HG03097 (cell line): ENCODE data around the gene TEX14.

Source experiments
- ATAC-seq: cut with Tn5 transposase; IDR thresholded peaks from one replicate; pipeline ENCODE4 v1.9.1; 2021; ENCODE audit not compliant: unreplicated experiment, low FRiP score

Gene TEX14, protein sequence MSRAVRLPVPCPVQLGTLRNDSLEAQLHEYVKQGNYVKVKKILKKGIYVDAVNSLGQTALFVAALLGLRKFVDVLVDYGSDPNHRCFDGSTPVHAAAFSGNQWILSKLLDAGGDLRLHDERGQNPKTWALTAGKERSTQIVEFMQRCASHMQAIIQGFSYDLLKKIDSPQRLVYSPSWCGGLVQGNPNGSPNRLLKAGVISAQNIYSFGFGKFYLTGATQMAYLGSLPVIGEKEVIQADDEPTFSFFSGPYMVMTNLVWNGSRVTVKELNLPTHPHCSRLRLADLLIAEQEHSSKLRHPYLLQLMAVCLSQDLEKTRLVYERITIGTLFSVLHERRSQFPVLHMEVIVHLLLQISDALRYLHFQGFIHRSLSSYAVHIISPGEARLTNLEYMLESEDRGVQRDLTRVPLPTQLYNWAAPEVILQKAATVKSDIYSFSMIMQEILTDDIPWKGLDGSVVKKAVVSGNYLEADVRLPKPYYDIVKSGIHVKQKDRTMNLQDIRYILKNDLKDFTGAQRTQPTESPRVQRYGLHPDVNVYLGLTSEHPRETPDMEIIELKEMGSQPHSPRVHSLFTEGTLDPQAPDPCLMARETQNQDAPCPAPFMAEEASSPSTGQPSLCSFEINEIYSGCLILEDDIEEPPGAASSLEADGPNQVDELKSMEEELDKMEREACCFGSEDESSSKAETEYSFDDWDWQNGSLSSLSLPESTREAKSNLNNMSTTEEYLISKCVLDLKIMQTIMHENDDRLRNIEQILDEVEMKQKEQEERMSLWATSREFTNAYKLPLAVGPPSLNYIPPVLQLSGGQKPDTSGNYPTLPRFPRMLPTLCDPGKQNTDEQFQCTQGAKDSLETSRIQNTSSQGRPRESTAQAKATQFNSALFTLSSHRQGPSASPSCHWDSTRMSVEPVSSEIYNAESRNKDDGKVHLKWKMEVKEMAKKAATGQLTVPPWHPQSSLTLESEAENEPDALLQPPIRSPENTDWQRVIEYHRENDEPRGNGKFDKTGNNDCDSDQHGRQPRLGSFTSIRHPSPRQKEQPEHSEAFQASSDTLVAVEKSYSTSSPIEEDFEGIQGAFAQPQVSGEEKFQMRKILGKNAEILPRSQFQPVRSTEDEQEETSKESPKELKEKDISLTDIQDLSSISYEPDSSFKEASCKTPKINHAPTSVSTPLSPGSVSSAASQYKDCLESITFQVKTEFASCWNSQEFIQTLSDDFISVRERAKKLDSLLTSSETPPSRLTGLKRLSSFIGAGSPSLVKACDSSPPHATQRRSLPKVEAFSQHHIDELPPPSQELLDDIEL (N-terminal part only)

GRCh38 chr17:58691701-58692238 lies at the start of gene TEX14:
TSS of gene TEX14 (minus strand) at chr17:58692045. CDS start at chr17:58652001, 40,044 bp downstream.
- ATAC-seq = no peak

GRCh38 chr17:58741121-58741625 lies 49.3 kb upstream of the TEX14 start:
- ATAC-seq = no peak

- ATAC-seq = no peak
Observed at GRCh38 chr17:58734811-58735210, 43.0 kb upstream of the TEX14 start.

DNA sequence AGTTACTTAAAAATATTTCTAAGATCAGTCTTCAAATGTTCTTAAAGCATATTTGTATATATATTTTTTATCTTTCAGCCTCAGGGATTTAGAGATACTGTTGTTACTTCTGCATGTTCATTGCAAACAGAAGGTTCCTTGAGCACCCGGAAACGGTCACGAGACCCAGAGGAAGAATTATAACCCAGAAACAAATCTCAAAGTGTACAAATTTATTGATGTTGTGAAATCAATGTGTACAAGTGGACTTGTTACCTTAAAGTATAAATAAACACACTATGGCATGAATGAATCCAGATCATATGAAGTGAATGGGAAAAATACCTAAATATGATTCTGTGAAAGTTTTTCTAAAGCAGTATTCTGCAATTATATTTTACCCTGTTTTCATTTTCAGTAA lies 42.2 kb upstream of the TEX14 start:
- no peak for ATAC-seq

DNA sequence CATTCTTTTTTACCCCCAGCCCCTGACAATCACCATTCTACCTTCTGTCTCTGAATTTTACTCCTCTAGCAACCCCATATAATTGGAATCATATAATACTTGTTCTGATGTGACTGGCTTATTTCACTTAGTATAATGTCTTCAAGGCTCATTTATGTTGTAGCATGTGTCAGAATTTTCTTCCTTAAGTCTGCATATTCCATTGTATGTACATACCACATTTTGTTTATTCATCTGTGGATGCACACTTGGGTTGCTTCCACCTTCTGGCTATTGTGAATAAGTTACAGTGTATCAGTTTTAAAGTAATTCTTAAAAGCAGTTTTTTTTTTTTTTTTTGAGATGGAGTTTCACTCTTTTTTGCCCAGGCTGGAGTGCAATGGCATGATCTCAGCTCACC lies 39.1 kb upstream of the TEX14 start:
- ATAC-seq = no peak

DNA sequence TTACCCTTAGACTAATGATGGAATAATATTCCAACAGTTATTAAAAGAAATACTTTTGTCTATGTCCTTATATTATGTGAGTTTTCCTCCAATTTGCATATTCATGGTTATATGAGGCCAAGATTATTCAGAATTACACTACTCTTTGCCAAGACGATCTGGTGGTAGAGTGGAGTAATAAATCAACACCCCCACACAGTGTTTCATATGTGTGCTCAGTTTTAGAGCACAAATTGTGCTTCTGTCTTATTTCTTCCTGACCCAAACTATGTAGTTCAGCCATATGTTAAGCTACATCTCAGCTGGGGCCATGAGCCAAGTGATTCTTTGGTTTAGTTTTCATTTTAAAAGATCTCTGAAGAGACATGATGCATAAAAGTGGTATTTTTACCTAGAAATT lies 37.0 kb upstream of the TEX14 start:
- ATAC-seq = no peak

DNA sequence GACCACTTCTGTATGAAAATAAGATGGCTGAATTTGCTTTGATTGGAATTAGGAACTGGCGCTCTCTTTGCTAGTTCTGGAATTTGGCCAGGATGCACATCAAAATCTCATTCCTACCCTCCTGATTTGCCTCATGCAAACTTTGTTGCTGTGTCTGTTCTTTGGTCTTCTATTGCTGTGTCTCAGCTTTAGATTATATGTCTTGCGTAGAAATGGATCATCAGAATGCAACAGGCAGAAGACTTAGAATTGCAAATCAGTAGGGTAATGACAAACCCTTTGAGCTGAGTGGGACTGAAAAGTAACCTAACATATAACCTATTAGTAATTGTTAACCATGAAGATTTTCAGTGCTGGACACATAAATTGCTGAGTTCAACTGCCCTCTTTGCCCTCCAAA lies 30.9 kb upstream of the TEX14 start:
- no peak for ATAC-seq

GRCh38 chr17:58722274-58722673 lies 30.4 kb upstream of the TEX14 start:
- no peak for ATAC-seq

GRCh38 chr17:58710948-58711552 lies 19.2 kb upstream of the TEX14 start:
- ATAC-seq = no peak

- no peak for ATAC-seq
Observed at GRCh38 chr17:58706351-58707140, 14.7 kb upstream of the TEX14 start.

GRCh38 chr17:58703916-58704286 lies 12.1 kb upstream of the TEX14 start:
- ATAC-seq = no peak

GRCh38 chr17:58703137-58703915 lies 11.5 kb upstream of the TEX14 start:
- no peak for ATAC-seq

DNA sequence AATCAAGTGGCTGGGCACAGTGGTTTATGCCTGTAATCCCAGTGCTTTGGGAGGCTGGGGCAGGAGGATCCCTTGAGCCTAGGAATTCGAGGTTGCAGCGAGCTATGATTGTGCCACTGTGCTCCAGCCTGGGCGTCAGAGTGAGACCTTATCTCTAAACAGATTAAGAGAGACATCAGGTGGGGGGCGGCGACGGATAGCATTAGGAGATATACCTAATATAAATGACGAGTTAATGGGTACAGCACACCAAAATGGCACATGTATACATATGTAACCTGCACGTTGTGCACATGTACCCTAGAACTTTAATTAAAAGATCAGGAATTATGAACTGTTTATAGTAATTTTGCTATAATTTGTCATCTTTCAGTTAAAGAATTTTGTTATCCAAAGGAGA lies 10.9 kb upstream of the TEX14 start:
- no peak for ATAC-seq

- no peak for ATAC-seq
Observed at GRCh38 chr17:58702045-58702476, 10.2 kb upstream of the TEX14 start.

DNA sequence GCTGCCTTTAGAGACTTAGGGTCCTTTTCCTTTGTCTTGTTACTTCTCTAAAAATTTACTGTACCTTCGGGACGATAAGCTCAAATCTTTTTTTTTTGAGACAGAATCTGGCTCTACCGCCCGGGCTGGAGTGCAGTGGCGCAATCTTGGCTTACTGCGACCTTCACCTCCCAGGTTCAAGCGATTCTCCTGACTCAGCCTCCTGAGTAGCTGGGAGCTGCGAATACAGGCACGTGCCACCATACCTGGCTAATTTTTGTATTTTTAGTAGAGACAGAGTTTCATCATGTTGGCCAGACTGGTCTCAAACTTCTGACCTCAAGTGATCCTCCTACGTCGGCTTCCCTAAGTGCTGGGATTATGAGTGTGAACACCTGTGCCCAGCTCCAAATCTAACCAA lies 7.9 kb upstream of the TEX14 start:
- no peak for ATAC-seq

DNA sequence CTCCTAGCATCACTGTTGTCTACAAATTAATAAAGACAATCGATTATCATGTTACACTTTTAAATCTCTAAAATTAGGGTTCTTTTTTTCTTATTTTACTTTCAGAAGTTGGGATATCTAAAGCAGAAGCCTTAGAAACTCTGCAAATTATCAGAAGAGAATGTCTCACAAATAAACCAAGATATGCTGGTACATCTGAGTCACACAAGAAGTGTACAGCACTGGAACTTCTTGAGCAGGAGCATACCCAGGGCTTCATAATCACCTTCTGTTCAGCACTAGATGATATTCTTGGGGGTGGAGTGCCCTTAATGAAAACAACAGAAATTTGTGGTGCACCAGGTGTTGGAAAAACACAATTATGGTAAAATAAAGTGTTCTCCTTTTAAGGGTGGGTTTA lies 3.0 kb upstream of the TEX14 start:
- ATAC-seq = no peak

GRCh38 chr17:58694302-58694701 lies 2.5 kb upstream of the TEX14 start:
- ATAC-seq = no peak

GRCh38 chr17:58693751-58694150 lies 1.9 kb upstream of the TEX14 start:
- no peak for ATAC-seq
